ENCODE measurements around the gene SCPEP1. TPM values are rescaled to one million over a fixed set of nuclear protein-coding genes. Genes with fewer than 3 reads are reported as not detected.

The SCPEP1 gene
- total and polyA plus RNA-seq, 2 of the 13 experiments (the other 11 are each of a cell fraction or from before 2014, with no cell fraction given): 24.3 to 27.3 TPM

- TF ChIP-seq PATZ1 (CRISPR knock-in tag; IDR thresholded peaks at IDR 0.05): 0 out of 2 replicates have a peak, but pooled peaks have one; percentile 23
- TF ChIP-seq AHDC1 (CRISPR knock-in tag; IDR thresholded peaks at IDR 0.05; ENCODE audit: borderline replicate concordance): no peak; the same call in 1 of the 2 replicates
- TF ChIP-seq ELF1 (CRISPR knock-in tag; IDR thresholded peaks at IDR 0.05): no peak
- peak; percentile 43; the same call in 1 of the 2 replicates for TF ChIP-seq RXRB (CRISPR knock-in tag; IDR thresholded peaks at IDR 0.05; ENCODE audit: borderline replicate concordance)
- TF ChIP-seq ZNF256 (CRISPR knock-in tag; conservative IDR thresholded peaks at IDR 0.05): no peak
- no peak for TF ChIP-seq ZC3H4 (CRISPR knock-in tag; IDR thresholded peaks at IDR 0.05; ENCODE audit: borderline replicate concordance)
- 0 out of 2 replicates have a peak, but pooled peaks have one; percentile 21 for TF ChIP-seq SPEN (CRISPR knock-in tag; IDR thresholded peaks at IDR 0.05; ENCODE audit: low read depth)
- no peak for TF ChIP-seq TSC22D2 (CRISPR knock-in tag; IDR thresholded peaks at IDR 0.05; ENCODE audit: borderline replicate concordance)
- TF ChIP-seq ZNF670 (CRISPR knock-in tag; IDR thresholded peaks at IDR 0.05; ENCODE audit: borderline replicate concordance): no peak
- TF ChIP-seq MBD4 (IDR thresholded peaks at IDR 0.05; ENCODE audit: borderline replicate concordance, low read length): no peak
- TF ChIP-seq ZSCAN12 (CRISPR knock-in tag; IDR thresholded peaks at IDR 0.05): no peak
- TF ChIP-seq ZNF329 (CRISPR knock-in tag; IDR thresholded peaks at IDR 0.05; ENCODE audit: low read depth): no peak
- no peak for TF ChIP-seq ZNF883 (CRISPR knock-in tag; IDR thresholded peaks at IDR 0.05; ENCODE audit: not compliant biosample characterization)
- no peak for TF ChIP-seq ZNF567 (CRISPR knock-in tag; IDR thresholded peaks at IDR 0.05; ENCODE audit: borderline replicate concordance)
- no peak for TF ChIP-seq CREB3 (CRISPR knock-in tag; IDR thresholded peaks at IDR 0.05)
- TF ChIP-seq HNRNPL (IDR thresholded peaks at IDR 0.05; ENCODE audit: low read depth, low read length): no peak
- TF ChIP-seq BORCS8-MEF2B (CRISPR knock-in tag; IDR thresholded peaks at IDR 0.05): no peak
- TF ChIP-seq SP4 (CRISPR knock-in tag; IDR thresholded peaks at IDR 0.05): no peak
- no peak for TF ChIP-seq ZNF800 (CRISPR knock-in tag; IDR thresholded peaks at IDR 0.05)
Observed at GRCh38 chr17:56976941-56977608, 856 bp upstream of the SCPEP1 start (continued).
